ENCODE data around the gene OR6C76. TPM values are rescaled to one million over a fixed set of nuclear protein-coding genes. Genes with fewer than 3 reads are reported as not detected.
"Not testable (repeated sequence)": the region's sequence is repeated elsewhere in the genome, so short reads cannot be mapped to it uniquely, and the experiment has no call there.

OR6C76 gene
- total RNA-seq, 3 donors from 2014 or later: not detected

- intact Hi-C loops (cut with DNase I, micrococcal nuclease): no loop called here
- Histone ChIP-seq H3K4me1 (ENCODE audit: low read depth) (no peaks in the 10 kb centered on the region), H3K36me3 (ENCODE audit: low read depth) (no peaks in the 10 kb centered on the region), H3K9me3 (no peaks in the 10 kb centered on the region), H3K4me3 (no peak overlapping the region)
- DNase-seq (no peak), ATAC-seq (no peak)
- TF ChIP-seq CTCF (IDR thresholded peaks at IDR 0.05): no peak
These were observed 2.5 kb downstream of the OR6C76 start for GRCh38 chr12:55428331-55429243.

GRCh38 chr12:55441233-55441632 is 15.2 kb downstream of the OR6C76 start:
- DNase-seq; H3K4me3 ChIP-seq; H3K36me3 ChIP-seq (ENCODE audit: low read depth); ATAC-seq; intact Hi-C loops (cut with DNase I, micrococcal nuclease); H3K9me3 ChIP-seq; H3K4me1 ChIP-seq (ENCODE audit: low read depth): not testable (repeated sequence)

- intact Hi-C loops (cut with DNase I, micrococcal nuclease): no loop called here
- Histone ChIP-seq H3K4me3 (no peak within 1 kb of the TSS), H3K4me1 (ENCODE audit: low read depth) (no peaks in the 10 kb centered on the region), H3K9me3 (peaks cover 6% of the 10 kb centered on the region), H3K36me3 (ENCODE audit: low read depth) (no peaks in the 10 kb centered on the region)
- DNase-seq (no peak), ATAC-seq (no peak)
- TF ChIP-seq CTCF (IDR thresholded peaks at IDR 0.05): no peak
These were observed 17.7 kb downstream of the OR6C76 start, which contains the start of gene OR6C2 for GRCh38 chr12:55443776-55444175. Gene OR6C2, plus strand, starts transcription at chr12:55444076. Its CDS starts 8,138 bp downstream, at chr12:55452214.

GRCh38 chr12:55445357-55445756 is 19.3 kb downstream of the OR6C76 start:
- intact Hi-C loops (cut with DNase I, micrococcal nuclease): no loop called here
- peaks cover 6% of the 10 kb centered on the region for H3K9me3 ChIP-seq
- H3K4me1 ChIP-seq (ENCODE audit: low read depth): no peaks in the 10 kb centered on the region
- TF ChIP-seq CTCF (IDR thresholded peaks at IDR 0.05): no peak
- no peaks in the 10 kb centered on the region for H3K36me3 ChIP-seq (ENCODE audit: low read depth)
- H3K4me3 ChIP-seq: no peak overlapping the region
- no peak for ATAC-seq
- DNase-seq: no peak

- intact Hi-C loops (cut with DNase I, micrococcal nuclease): no loop called here
- Histone ChIP-seq H3K9me3 (peaks cover under 1% of the 10 kb centered on the region), H3K4me3 (no peak overlapping the region), H3K4me1 (ENCODE audit: low read depth) (no peaks in the 10 kb centered on the region), H3K36me3 (ENCODE audit: low read depth) (no peaks in the 10 kb centered on the region)
- TF ChIP-seq CTCF (IDR thresholded peaks at IDR 0.05): no peak
- DNase-seq (no peak), ATAC-seq (no peak)
These were observed 20.3 kb downstream of the OR6C76 start for GRCh38 chr12:55446326-55446725.

- Histone ChIP-seq H3K4me1 (ENCODE audit: low read depth) (no peaks in the 10 kb centered on the region), H3K36me3 (ENCODE audit: low read depth) (no peaks in the 10 kb centered on the region), H3K9me3 (no peaks in the 10 kb centered on the region), H3K4me3 (no peak overlapping the region)
- no peak for ATAC-seq
- no peak for DNase-seq
- intact Hi-C loops (cut with DNase I, micrococcal nuclease): no loop called here
- no peak for TF ChIP-seq CTCF (IDR thresholded peaks at IDR 0.05)
These were observed 22.8 kb downstream of the OR6C76 start for GRCh38 chr12:55448825-55449224.

GRCh38 chr12:55464926-55465325 is 38.9 kb downstream of the OR6C76 start:
- intact Hi-C loops (cut with DNase I, micrococcal nuclease); ATAC-seq; H3K4me3 ChIP-seq; DNase-seq; H3K4me1 ChIP-seq (ENCODE audit: low read depth); H3K9me3 ChIP-seq; H3K36me3 ChIP-seq (ENCODE audit: low read depth): not testable (repeated sequence)

Measured in mucosa of descending colon (tissue), 3 donors.